Kasumi-1 (cell line): ENCODE measurements around the gene SMIM20.

Experiments used
- DNase-seq, 2 experiments: peaks; one replicate each; lab custom pipeline; 2025; lab: John Stamatoyannopoulos, UW

SMIM20 gene

DNA sequence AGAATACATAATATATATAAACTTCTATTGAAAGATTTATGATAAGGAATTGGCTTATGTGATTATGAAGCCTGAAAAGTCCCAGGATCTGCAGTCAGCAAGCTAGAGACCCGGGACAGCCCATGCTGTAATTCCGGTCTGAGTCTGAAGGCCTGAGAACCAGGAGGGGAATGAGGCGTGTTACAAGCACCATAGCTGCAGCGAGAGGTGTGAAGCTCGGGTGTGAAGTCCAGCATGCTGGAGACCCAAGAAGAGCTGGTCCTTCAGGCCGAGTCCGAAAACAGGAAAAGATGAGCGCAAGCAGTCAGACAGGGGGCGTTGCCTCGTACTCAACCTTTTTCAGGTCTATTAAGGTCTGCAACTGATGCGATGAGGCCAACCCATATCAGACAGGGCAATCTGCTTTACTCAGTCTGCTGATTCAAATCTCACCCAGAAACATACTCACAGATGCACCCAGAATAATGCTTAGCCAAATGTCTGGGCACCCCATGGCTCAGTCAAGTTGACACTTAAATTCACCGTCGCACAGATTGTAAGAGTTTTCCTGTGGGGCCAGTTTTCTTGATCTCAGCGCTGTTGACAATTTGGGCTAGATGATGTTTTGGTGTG, 40.4 kb downstream of the SMIM20 start:
- DNase-seq = no peak

DNA sequence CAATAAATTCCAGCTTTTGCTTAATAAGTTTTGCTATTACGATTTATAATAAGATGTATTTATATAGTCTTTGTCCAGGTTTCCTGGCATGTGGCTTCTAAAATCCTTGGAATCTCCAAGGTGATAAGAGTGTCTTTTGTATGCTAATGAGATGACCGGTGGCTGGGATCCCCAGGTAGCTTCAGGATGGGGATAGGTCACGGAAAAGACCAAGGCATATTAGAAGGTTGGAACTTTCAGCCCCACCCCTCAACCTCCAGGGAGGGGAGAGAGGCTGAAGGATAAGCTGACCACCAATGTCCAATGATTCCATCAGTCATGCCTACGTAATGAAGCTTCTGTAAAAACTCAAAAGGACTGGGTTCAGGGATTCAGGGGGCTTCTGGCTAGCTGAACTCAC, 41.7 kb downstream of the SMIM20 start:
- DNase-seq = no peak

DNA sequence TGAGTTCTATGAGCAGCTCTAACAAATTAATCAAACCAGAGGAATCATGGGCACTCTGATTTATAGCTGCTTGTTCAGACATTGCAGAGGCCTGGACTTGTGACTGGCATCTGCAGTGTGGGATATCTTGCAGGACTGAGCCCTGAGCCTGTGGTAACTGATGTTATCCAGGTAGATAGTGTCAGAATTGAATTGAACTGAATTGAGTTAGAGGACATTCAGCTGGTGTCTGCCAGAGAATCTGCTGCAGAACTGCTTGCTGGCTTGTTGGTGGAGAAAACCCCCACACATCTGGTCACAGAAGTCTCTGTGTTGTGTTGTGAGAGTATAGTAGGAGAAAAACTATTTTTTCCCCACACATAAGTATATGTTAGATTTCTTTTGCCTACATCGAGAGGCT, 42.2 kb downstream of the SMIM20 start:
- DNase-seq = no peak

DNA sequence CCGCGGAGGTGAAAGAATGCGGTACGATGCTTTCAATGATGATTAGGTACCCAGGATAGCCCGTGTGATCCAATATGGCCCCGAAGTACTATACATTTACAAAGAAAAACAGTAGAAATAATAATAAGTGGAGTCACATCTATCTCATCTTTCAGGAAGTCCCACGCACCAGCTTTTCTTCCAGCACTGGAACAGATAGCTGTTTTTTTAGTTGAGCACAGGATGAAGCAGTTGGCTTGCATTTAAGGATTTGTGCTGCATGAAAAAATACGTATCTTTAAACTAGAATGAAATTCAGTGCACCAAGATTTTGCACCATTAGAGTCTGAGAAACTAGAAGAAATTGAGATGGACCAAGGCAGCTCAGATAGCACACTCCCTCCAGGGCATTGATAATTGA, 44.1 kb downstream of the SMIM20 start:
- no peak for DNase-seq

DNA sequence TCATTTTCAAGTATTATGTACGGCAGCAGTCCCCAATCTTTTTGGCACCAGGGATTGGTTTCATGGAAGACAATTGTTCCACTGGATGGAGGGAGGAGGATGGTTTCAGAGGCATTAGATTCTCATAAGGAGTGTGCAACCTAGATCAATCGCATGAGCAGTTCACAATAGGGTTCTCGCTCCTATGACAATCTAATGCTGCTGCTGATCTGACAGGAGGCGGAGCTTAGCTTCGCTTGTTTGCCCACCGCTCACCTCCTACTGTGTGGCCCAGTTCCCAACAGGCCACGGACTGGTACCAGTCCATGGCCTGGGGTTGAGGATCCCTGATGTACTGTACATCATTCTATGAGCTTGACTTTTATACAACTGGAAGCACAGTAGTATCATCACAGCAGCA, 48.4 kb downstream of the SMIM20 start:
- DNase-seq = no peak

DNA sequence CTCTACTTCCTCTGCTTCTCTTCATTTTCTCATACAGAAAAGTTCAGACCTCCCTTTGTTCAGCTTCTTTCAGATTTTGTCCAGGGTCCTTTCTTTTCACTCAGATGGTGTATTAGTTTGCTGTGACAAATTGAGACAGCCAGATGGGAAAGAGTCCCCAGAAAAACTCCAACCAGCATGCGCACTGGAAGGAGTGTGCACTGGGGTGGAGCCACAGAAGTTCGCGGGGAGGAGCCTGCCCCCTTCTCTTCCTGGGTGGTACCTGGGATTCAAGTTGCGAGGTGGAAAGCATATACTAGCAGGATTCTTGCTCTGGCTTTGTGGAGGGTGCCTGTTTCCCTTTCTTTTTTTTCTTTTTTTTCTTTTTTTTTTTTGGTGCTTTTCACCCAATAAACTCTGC, 51.6 kb downstream of the SMIM20 start:
- no peak for DNase-seq

DNA sequence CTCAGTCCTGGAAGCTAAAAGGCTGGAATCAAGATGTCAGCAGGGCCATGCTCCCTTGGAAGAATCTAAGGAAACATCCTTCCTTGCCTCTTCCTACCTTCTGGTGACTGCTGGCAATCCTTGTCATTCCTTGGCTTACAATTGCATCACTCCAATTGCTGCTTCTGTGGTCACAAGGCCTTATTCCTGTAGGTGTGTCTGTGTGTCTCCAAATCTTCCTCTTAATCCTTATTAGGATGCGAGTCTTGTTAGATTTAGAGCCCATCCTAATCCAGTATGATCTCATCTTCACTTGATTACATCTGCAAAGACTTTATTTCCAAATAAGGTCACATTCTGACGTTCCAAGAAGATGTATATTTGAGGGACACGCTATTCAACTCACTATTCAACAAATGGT, 52.2 kb downstream of the SMIM20 start:
- no peak for DNase-seq

DNA sequence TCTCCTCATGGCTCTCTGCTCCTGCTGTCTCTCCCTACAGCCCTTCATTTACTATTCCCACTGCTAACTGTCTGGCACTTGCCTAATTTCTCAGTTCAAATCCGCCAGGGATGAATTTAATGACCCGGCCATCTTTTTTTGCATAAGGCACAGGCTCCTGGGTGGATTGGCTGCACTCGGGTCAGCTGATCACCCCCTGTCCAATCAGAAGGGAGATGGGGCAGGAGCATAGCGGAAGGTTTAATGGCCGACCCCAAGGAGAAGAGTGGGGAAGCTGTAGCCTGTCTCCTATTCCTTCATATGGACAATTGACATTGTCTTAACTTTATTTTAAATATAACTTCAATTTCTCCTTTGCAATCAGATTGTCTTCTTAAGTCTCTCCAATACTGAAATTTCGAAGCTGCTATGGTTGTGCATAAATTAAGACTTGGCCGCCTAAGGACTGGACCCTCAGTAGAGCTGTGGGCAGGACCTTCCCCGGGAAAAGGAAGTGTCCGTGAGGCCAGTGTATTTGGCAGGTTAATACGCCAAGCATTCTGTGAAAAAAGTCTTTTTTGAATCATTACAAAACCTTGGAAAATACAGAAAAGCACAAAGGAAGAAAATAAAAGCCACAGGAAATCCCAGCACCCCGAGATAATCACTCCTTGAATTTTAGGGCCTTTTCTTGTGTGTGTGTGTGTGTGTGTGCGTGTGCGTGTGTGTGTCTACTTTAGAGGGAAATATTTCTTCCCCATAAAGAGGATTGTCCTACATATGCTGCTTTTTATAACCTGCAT, 55.5 kb downstream of the SMIM20 start:
- DNase-seq = no peak

DNA sequence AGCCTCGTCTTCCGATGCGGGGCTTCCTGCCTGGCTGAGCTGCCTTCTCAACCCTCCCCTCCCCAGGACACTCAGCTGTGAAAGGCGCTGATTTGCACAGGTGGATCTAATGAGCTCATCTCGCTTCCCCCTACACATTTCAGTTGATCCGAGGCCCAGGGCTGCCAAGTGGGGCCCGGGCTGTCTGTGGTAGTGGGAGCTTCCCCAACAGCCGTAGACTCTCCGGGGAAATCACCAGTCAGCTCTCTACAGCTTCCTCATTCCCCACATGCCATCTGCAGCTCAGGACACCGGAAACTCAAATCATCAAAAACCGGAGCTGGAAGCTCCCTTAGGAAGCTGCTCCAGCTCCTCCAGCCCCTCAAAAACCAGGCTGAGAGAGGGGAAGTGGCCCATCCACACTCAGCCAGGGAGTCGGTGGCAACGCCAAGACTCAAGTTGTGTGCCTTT, 56.2 kb downstream of the SMIM20 start:
- DNase-seq = peak; percentile 88 to 90

DNA sequence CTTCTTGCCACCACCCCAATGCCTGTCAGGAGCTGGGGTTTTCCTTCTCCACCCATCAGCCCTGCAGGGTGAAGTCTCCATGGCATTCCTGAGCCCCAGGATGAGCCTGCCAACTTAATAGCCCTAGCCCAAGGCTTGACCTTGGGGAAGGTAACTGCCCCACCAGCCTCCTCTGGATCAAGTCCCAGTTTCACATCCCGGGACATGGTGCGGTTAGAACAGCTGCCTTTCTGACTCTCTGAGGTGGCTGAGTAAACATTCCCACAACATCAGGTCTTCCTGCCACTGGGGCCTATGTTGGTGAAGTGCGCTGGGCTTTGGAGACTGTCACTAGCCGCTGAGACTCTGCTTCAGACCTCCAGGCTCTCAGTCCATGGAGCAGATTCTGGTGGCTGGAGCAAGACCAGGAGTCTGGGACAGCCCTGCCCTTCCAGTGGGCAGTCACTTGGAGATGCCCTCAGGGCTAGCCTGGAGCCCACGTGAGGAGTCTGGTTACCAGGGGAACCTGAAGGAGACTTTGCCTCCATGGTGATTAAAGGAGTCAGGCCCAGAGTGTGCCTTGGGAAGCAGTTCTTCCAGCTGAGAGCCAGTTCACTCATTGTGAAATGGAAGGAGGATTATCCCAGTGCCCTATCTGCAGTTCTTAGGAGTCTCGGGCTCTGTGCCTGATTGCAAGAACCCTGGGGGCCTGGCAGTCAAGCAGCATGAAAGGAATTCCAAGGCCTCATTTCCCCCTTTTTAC, 56.8 kb downstream of the SMIM20 start:
- DNase-seq = no peak

DNA sequence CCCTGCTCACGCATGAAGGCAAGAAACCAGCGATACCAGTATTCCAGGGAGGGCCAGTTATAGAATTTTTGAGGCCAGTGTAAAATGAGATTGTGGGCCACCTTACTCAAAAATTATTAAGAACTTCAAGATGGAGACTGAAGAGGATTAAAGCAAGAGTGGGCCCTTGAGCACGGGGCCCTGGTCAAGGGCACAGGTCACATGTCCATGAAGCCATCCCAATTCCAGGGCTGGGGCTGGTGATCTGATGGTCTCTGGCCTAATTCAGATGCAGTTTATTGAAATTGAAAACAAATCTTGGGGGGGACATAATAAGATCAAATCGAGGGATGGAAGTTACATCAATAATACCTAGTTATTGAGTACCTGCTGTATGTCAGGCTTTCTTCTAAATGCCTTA, 58.3 kb downstream of the SMIM20 start:
- DNase-seq = no peak

DNA sequence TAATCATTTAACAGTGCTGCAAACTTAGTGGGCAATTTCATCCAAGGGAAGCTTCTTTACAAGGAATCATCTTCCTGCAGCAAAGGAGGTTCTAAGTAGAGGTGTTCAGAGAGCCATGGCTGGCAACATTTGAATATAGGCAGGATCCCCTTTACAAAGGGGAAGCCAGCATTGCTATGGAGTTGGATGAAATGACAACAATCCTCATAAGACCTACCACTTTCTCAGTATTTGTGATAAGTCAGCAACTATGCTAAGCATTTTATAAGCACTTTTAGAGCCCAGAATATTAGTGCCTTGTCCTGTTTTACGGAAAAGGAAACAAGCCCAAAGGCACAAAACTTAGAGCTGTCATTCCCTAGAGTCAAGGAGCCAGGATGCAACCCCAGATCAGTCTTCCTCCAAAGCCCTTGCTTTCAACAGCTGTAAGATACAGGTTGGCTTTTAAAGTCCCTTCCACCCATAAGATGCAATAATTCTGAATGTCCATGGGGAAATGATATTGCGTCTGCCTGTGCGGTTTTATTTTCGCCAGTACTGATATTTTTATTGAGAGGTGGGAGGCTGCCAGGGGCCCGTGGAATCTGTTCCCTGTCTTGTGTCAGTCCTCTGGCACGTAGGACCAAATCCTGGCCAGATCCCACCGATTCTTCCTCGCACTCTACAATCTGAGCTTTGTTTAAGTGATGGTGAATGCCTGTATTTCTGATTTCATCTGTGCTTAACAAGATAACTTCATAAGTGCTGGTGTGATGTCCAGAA, 59.1 kb downstream of the SMIM20 start:
- no peak for DNase-seq

DNA sequence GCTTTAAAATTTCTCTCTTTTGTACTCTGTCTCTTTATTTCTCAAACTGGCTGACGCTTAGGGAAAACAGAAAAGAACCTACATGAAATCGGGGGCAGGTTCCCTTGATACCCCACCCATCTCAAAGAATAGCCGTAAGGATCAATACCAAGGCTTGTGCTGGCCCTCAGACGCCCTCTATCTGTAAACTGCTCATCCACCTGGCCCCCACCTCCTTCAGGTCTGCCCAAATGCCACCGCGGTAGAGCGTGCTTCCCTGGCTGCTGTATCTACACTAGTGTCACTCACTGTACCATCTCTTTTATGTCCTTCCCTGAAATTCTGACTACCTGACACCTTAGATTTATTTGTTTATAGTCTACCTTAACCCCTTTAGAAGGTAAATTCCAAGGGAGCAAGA, 62.8 kb downstream of the SMIM20 start:
- no peak for DNase-seq

DNA sequence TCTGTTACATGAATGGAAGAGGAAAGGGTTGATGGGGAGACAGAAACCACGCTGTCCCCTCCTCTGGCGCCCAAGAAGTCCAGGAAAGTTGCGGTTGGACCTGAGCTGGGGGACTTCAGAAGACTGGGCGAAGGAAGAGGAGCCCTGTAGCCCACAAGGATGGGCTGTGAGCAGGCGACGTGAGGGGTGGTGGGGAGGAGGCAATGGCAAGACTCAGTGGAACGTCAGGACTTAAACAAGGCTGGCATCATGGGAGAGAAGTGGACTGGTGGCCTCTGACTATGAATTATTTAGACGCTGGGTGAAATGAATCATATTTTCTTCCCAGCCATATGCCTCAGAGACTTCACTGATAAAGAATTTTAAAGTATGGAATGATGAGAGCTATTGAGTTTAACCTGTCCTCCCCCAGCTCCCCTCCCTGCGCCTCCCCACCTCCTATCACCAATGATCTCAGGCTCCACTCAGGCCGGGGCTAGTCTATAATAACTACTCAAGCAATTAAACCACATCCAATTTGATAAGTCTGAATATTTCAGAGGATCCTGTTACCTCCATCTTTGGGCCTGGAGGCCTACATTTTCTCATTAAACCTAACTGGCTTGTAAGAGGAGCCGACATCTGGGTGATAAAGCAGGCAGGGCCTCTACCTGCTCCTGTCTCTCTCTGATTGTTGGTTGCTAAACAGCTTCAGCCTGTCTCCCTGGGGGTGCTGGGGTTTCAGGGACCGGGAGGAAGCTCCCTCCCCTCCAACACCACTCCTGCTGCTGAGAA, 63.6 kb downstream of the SMIM20 start:
- DNase-seq = no peak

DNA sequence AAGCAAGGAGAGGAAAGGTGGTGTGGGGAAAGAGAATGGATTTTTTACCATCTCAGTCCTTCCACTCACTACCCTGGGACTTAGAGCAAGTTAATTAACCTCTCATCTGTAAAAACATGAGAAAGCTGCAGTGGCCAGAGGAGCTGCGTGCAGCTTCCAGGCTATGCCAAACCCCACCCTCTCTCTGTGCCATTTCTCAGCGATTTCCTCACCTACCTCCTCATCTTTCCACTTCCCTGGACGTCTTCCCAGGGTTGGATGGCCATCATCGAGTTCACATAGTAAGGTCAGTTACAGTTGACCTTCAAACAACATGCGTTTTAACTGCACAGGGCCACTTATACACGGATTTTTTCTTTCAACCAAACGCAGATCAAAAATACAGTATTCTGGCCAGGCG, 64.3 kb downstream of the SMIM20 start:
- DNase-seq = no peak
